ENCODE measurements around the gene METTL21A. TPM values are rescaled to one million over a fixed set of nuclear protein-coding genes. Genes with fewer than 3 reads are reported as not detected.

The METTL21A gene
- total and polyA plus RNA-seq, 2 of the 4 experiments (the other 2 are of a cell fraction), result 5.9 to 11.6 TPM

DNA sequence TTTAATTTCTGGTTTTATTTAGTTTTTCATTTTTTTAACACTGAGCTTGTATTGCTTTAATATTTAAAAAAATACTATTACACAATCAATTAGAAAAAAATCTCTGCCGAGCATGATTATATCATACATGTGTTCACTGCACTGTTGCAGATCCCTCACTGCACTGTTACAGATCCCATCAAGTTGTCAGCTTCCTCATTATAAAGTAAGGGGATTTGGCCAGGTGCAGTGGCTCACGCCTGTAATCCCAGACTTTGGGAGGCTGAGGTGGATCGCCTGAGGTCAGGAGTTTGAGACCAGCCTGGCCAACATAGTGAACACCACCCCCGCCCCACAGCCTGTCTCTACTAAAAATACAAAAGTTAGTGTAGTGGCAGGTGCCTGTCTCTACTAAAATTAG, 33.0 kb upstream of the METTL21A start:
- no CpG with 5 or more reads among the region's 4 CpGs for WGBS, 2 experiments (ENCODE audit: extremely low coverage in 2 of 2, insufficient read length in 1 of 2)
- H3K9me3 ChIP-seq (ENCODE audit: control insufficient read depth, insufficient read depth, low read length), result no peaks in the 10 kb centered on the region
- H3K18ac ChIP-seq (ENCODE audit: low read depth, low read length), result no peak overlapping the region
- H3K27me3 ChIP-seq (ENCODE audit: control insufficient read depth, insufficient read depth, low read length), result no peaks in the 10 kb centered on the region
- no peak overlapping the region for H2AK5ac ChIP-seq (ENCODE audit: low read depth, low read length)
- no peak for ATAC-seq (ENCODE audit: low read depth)
- no peak overlapping the region for H3K4me2 ChIP-seq (ENCODE audit: low read depth, low read length)
- no peak overlapping the region for H3K56ac ChIP-seq (ENCODE audit: extremely low read depth, insufficient read depth, low read length)
- H3K14ac ChIP-seq (replicated peaks; ENCODE audit: low read depth, low read length), result no peak overlapping the region
- TF ChIP-seq NFE2L2 (IDR thresholded peaks at IDR 0.05; ENCODE audit: low read depth, low read length) (no peak), CHD1 (IDR thresholded peaks at IDR 0.05; ENCODE audit: low read depth, low read length) (no peak), CEBPB (IDR thresholded peaks at IDR 0.05; ENCODE audit: low read depth, low read length) (no peak), SMC3 (IDR thresholded peaks at IDR 0.05; ENCODE audit: low read depth, low read length) (no peak), FOS (IDR thresholded peaks at IDR 0.05; ENCODE audit: low read depth, low read length) (no peak), RAD21 (IDR thresholded peaks at IDR 0.05; ENCODE audit: low read length) (no peak), RCOR1 (IDR thresholded peaks at IDR 0.05; ENCODE audit: insufficient replicate concordance, low read length) (no peak), RFX5 (IDR thresholded peaks at IDR 0.05; ENCODE audit: low read depth, low read length) (no peak), MXI1 (IDR thresholded peaks at IDR 0.05; ENCODE audit: borderline replicate concordance, low read depth, low read length) (no peak)
- TF ChIP-seq, protein P1, sequence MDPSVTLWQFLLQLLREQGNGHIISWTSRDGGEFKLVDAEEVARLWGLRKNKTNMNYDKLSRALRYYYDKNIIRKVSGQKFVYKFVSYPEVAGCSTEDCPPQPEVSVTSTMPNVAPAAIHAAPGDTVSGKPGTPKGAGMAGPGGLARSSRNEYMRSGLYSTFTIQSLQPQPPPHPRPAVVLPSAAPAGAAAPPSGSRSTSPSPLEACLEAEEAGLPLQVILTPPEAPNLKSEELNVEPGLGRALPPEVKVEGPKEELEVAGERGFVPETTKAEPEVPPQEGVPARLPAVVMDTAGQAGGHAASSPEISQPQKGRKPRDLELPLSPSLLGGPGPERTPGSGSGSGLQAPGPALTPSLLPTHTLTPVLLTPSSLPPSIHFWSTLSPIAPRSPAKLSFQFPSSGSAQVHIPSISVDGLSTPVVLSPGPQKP (IDR thresholded peaks at IDR 0.05; ENCODE audit: borderline replicate concordance, low read depth, low read length), result no peak
- TF ChIP-seq, protein P2, sequence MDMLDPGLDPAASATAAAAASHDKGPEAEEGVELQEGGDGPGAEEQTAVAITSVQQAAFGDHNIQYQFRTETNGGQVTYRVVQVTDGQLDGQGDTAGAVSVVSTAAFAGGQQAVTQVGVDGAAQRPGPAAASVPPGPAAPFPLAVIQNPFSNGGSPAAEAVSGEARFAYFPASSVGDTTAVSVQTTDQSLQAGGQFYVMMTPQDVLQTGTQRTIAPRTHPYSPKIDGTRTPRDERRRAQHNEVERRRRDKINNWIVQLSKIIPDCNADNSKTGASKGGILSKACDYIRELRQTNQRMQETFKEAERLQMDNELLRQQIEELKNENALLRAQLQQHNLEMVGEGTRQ (IDR thresholded peaks at IDR 0.05; ENCODE audit: low read depth, low read length), result no peak
- TF ChIP-seq, protein P3, sequence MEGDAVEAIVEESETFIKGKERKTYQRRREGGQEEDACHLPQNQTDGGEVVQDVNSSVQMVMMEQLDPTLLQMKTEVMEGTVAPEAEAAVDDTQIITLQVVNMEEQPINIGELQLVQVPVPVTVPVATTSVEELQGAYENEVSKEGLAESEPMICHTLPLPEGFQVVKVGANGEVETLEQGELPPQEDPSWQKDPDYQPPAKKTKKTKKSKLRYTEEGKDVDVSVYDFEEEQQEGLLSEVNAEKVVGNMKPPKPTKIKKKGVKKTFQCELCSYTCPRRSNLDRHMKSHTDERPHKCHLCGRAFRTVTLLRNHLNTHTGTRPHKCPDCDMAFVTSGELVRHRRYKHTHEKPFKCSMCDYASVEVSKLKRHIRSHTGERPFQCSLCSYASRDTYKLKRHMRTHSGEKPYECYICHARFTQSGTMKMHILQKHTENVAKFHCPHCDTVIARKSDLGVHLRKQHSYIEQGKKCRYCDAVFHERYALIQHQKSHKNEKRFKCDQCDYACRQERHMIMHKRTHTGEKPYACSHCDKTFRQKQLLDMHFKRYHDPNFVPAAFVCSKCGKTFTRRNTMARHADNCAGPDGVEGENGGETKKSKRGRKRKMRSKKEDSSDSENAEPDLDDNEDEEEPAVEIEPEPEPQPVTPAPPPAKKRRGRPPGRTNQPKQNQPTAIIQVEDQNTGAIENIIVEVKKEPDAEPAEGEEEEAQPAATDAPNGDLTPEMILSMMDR (conservative IDR thresholded peaks at IDR 0.05; ENCODE audit: low read depth, low read length), result no peak
- no peaks in the 10 kb centered on the region for H3K79me1 ChIP-seq (ENCODE audit: low read depth in 1 of 2, low read length in 2 of 2)
- in situ Hi-C loops (cut with MboI; ENCODE audit: low sequenced_read_pairs) (no loop called here), intact Hi-C loops (cut with micrococcal nuclease) (no loop called here), dilution Hi-C loops (cut with HindIII; ENCODE audit: low sequenced_read_pairs, unreplicated experiment) (no loop called here)
- BruUV-seq (replicated peaks), result no TSS peak
- no peak overlapping the region for H4K8ac ChIP-seq (ENCODE audit: low read depth in 2 of 2, low read length in 2 of 2)
- H2BK5ac ChIP-seq (ENCODE audit: low read depth, low read length, poor library complexity, severe bottlenecking), result no peak overlapping the region
- H2BK20ac ChIP-seq (ENCODE audit: low read depth, low read length), result no peak overlapping the region
- no peak overlapping the region for H3K9ac ChIP-seq (ENCODE audit: low read depth, low read length)
- ChIA-PET POLR2A (ENCODE audit: unreplicated experiment) (no interaction called here), CTCF (no interaction called here)
- no peak overlapping the region for H3K4ac ChIP-seq (ENCODE audit: low read depth, low read length)
- H3K27ac ChIP-seq (ENCODE audit: insufficient read depth, low read length), result no peak overlapping the region
- no peaks in the 10 kb centered on the region for H3K4me1 ChIP-seq (ENCODE audit: control insufficient read depth, insufficient read depth, low read length)
- no peak overlapping the region for H3K4me3 ChIP-seq (ENCODE audit: insufficient read depth, low read depth, low read length)
- no peaks in the 10 kb centered on the region for H4K20me1 ChIP-seq (ENCODE audit: insufficient read depth, low read length)
- DNase-seq, result no peak
- H2AK9ac ChIP-seq (replicated peaks; ENCODE audit: low read depth, low read length, poor library complexity), result no peak overlapping the region
- H2BK15ac ChIP-seq (ENCODE audit: low read depth, low read length), result no peak overlapping the region
- no peaks in the 10 kb centered on the region for H3K36me3 ChIP-seq (ENCODE audit: control insufficient read depth, insufficient read depth, low read length)
- no peak overlapping the region for H2AFZ ChIP-seq (replicated peaks; ENCODE audit: low read length, poor library complexity)
- no peak overlapping the region for H4K5ac ChIP-seq (ENCODE audit: low read depth, low read length)
- no peak overlapping the region for H2BK120ac ChIP-seq (ENCODE audit: low read depth, low read length)
- H3K9me1 ChIP-seq (ENCODE audit: insufficient read depth, low read length), result no peaks in the 10 kb centered on the region
- no peak overlapping the region for H4K91ac ChIP-seq (ENCODE audit: insufficient read depth, low read depth, low read length)
- no peak overlapping the region for H3K23ac ChIP-seq (ENCODE audit: low read depth, low read length)
